Stimulated activated CD4-positive, alpha-beta T cell treated with anti-CD3 and anti-CD28 coated beads, Interleukin-1b, Interleukin-23, amount 100 ng/mL, for 1 hour (primary cell): ENCODE results near the gene KAT5.
"Not testable (repeated sequence)": the region's sequence is repeated elsewhere in the genome, so short reads cannot be mapped to it uniquely, and the experiment has no call there.

Experiments
- DNase-seq, 2 donors: peaks; one replicate each; pipeline ENCODE4 v3.0.0-alpha.2; 2020; ENCODE audit warnings: low read depth in 2 of 2

KAT5 gene

DNA sequence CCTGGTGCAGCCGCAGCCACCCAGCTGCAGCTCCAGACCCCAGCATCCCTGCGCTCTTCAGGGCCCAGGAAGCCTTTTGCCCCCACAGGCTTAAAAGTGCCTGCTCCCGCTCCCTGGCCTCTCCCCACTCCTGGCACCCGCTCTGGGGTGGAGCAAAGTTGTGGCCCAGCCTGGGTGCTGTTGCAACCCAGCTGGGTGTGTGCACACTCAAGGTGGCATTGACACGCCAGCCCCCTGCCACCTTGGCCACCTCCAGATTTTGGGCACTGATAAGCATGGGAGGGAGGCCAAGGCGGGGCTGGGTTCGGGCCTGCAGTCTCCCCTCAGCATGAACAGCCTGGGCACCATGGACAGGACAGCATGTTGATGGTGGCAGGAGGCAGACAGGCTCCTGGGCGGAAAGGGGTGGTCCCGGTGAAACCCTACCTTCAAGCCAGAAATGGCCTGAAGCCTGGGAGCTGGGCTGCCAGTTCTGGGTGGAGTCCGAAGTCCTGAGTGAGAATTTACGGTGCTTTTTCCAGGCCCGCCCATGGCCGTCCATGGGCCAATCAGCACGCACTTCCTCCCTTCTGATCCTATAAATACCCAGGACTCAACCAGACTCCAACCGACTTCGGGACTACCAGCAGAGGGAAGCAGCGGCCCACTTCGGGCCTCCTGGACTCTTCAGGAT lies 32.1 kb downstream of the KAT5 start:
- DNase-seq, result no peak

DNA sequence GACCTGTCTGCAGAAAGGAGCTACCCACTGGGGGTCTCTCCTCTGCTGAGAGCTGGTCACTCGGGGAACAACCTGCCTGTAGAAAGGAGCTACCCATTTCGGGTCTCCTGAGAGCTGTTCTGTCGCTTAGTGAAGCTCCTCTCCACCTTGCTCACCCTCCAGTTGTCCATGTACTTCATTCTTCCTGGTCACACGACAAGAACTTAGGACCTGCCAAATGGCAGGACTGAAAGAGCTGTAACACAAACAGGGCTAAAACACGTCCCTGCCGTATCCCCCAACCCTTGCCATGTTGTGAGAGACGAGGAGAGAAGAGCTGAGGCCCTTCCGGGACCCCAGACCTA lies 32.6 kb downstream of the KAT5 start:
- no peak for DNase-seq

DNA sequence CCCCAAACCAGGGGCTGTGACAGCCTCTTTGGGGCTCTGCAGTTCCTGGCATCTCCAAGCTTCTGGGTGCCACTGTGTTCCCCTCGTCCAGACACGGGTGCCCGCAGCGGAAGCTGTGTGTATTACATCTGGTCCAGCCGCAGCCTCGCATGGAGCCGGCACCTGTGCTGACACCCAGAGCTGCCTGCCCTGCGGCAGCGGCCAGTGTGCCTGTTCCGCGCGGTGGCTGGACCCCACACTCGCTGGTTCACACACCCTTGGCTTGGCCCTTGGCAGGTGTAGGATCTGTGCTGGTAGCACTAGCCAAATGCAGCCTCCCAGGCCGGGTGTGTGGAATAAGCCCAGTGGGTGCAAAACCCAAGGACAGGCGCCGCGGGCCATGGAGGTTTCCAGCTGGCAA lies 33.0 kb downstream of the KAT5 start:
- no peak for DNase-seq

DNA sequence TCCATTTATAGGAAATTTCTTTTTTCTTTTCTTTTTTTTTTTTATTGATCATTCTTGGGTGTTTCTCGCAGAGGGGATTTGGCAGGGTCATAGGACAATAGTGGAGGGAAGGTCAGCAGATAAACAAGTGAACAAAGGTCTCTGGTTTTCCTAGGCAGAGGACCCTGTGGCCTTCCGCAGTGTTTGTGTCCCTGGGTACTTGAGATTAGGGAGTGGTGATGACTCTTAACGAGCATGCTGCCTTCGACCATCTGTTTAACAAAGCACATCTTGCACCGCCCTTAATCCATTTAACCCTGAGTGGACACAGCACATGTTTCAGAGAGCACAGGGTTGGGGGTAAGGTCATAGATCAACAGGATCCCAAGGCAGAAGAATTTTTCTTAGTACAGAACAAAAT lies 50.1 kb downstream of the KAT5 start:
- not testable (repeated sequence) for DNase-seq

DNA sequence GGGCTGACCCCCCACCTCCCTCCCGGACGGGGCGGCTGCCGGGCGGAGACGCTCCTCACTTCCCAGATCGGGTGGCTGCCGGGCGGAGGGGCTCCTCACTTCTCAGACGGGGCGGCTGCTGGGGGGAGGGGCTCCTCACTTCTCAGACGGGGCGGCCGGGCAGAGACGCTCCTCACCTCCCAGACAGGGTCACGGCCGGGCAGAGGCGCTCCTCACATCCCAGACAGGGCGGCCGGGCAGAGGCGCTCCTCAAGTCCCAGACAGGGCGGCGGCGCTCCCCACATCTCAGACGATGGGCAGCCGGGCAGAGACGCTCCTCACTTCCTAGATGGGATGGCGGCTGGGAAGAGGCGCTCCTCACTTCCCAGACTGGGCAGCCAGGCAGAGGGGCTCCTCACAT lies 50.8 kb downstream of the KAT5 start:
- not testable (repeated sequence) for DNase-seq

DNA sequence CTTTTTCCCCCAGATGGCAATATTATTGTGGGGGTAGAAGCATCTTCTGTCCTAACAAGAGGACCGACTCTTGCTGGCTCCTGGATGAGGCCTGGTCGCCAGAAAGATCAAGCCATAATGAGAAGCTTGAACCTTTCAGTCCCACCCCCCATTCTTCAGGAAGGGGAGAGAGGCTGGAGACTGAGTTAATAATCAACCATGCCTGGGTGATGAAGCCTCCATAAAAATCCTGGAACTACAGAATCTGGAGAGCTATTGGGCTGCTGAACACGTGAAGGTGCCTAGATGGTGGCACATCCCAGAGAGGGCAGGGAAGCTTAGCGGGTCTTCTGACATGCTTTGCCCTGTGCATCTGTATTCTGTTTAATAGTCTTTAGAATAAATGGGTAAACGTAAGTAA lies 52.4 kb downstream of the KAT5 start:
- DNase-seq, result no peak

DNA sequence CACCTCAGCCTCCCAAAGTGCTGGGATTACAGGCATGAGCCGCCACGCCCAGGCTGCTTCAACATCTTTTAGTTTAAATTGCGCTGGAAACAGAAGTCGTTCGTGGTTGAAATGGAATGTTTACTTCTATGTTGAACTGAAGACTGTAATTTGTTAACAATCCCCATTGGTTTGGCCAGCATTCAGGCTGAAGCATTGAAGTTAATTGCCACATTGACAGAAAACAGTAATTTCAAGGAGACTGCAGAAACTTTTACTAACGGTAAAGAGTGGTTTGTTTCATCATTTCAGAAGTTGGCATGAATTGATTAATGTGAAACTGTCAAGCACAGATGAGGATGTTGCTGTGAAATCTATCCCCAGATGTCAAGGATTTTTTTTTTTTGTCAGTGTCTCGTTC lies 54.5 kb downstream of the KAT5 start:
- DNase-seq, result no peak

DNA sequence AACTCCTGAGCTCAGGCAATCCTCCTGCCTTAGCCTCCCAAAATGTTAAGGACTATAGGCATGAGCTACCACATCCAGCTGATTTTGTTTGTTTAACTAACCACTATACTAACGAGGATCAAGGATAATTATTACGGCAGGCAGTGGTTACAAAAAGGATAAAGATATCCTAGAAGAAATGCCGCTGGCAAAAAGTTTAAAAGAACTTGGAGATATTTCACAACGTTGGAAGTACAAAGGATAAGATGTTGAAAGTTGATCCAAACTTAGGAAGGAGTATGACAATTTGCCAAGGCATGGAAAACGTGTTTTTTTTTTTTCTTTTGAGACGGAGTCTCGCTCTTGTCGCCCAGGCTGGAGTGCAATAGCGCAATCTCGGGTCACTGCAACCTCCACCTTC lies 55.4 kb downstream of the KAT5 start:
- no peak for DNase-seq

DNA sequence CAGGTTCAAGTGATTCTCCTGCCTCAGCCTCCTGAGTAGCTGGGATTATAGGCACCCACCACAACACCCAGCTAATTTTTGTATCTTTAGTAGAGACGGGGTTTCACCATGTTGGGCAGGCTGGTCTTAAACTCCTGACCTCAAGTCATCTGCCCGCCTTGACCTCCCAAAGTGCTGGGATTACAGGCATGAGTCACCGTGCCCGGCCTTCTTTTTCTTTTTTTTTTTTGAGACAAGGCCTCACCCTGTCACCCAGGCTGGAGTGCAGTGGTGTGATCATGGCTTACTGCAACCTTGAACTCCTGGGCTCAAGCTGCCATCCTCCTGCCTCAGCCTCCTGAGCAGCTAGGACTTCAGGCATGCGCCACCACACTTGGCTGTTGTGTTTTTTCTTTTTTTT lies 55.8 kb downstream of the KAT5 start:
- not testable (repeated sequence) for DNase-seq
